GM12878 (cell line): ENCODE measurements around the gene APLP2. TPM values are rescaled to one million over a fixed set of nuclear protein-coding genes. Genes with fewer than 3 reads are reported as not detected.

Experiments used
- ATAC-seq: fragments of 200-7000 bp; cut with Tn5 transposase; 3 replicates; pipeline ENCODE4 v1.9.1; 2020; ENCODE audit warnings: mild to moderate bottlenecking, moderate library complexity
- BruUV-seq: library from RNA; stranded (reverse); fragments of 400-500 nt; replicated peaks from 2 replicates; lab custom pipeline; 2021; lab: Mats Ljungman, UMichigan
- CTCF ChIA-PET: fragments of 300-600 bp; sonication (Branson Sonifier 250); formaldehyde crosslinking; extraction: SDS; loops from one replicate; lab custom pipeline; 2021; ENCODE audit warnings: inconsistent platforms; lab: Yijun Ruan, JAX
- POLR2A ChIA-PET: fragments of 350-600 bp; formaldehyde crosslinking; extraction: SDS; loops from one replicate; lab custom pipeline; 2021; ENCODE audit warnings: inconsistent platforms; lab: Charles Lee
- RAD21 ChIA-PET: fragments of 300-600 bp; sonication (Branson Sonifier 250); formaldehyde crosslinking; loops from one replicate; lab custom pipeline; 2023; ENCODE audit warnings: antibody characterized with exemption; ENCODE audit not compliant: unreplicated experiment; lab: Charles Lee
- SMC1A ChIA-PET: fragments of 300-600 bp; sonication (Branson Sonifier 250); formaldehyde crosslinking; loops from one replicate; lab custom pipeline; 2023; ENCODE audit not compliant: unreplicated experiment, uncharacterized antibody; lab: Charles Lee
- DNase-seq: peaks from one replicate; pipeline ENCODE4 v3.0.0-alpha.2; 2011; ENCODE audit warnings: low read depth, low spot score
- FAIRE-seq: peaks from 3 replicates; lab custom pipeline; 2011; peaks lifted over from hg19 to GRCh38; lab: Jason Lieb, UNC
- H2AFZ ChIP-seq: 2 replicates; pipeline ENCODE4 v1.6.0; 2011; ENCODE audit warnings: low read depth, low read length, control low read depth; ENCODE audit not compliant: control insufficient read depth
- H3K27ac ChIP-seq: 2 replicates; pipeline ENCODE4 v1.5.1; 2011; ENCODE audit warnings: control low read depth; ENCODE audit not compliant: control insufficient read depth, insufficient read depth
- H3K27me3 ChIP-seq, 2 experiments: replicated peaks in 1 of 2; 2 replicates each; pipeline versions ENCODE4 v1.6.0 to v1.6.1; 2011; ENCODE audit warnings: low read length in 1 of 2; ENCODE audit not compliant: control insufficient read depth in 2 of 2, insufficient read depth in 2 of 2
- H3K36me3 ChIP-seq, 2 experiments: 2 replicates each; pipeline ENCODE4 v1.5.1; 2011; ENCODE audit warnings: low read length in 1 of 2; ENCODE audit not compliant: control insufficient read depth in 2 of 2, insufficient read depth in 2 of 2
- H3K4me1 ChIP-seq: 2 replicates; pipeline ENCODE4 v1.6.1; 2011; ENCODE audit warnings: mild to moderate bottlenecking, low read length, moderate library complexity, mixed read lengths; ENCODE audit not compliant: control insufficient read depth, insufficient read depth
- H3K4me2 ChIP-seq: 2 replicates; pipeline ENCODE4 v1.6.0; 2011; ENCODE audit warnings: control low read depth; ENCODE audit not compliant: control insufficient read depth, insufficient read depth
- H3K4me3 ChIP-seq: fragments of 200-600 bp; sonication (generic); 2 replicates; pipeline ENCODE4 v1.5.1; 2016
- H3K79me2 ChIP-seq: 2 replicates; pipeline ENCODE4 v1.6.0; 2011; ENCODE audit warnings: low read length; ENCODE audit not compliant: control insufficient read depth, insufficient read depth
- H3K9ac ChIP-seq: 2 replicates; pipeline ENCODE4 v1.8.0; 2011; ENCODE audit warnings: low read length, control low read depth, mixed read lengths; ENCODE audit not compliant: control insufficient read depth, insufficient read depth
- H3K9me3 ChIP-seq: replicated peaks from 3 replicates; pipeline ENCODE4 v1.5.1; 2011; ENCODE audit warnings: mild to moderate bottlenecking, low read length; ENCODE audit not compliant: control insufficient read depth, insufficient read depth
- H4K20me1 ChIP-seq: 2 replicates; pipeline ENCODE4 v1.6.0; 2011; ENCODE audit not compliant: control insufficient read depth, insufficient read depth
- CEBPZ ChIP-seq: fragments of 150-350 bp; IDR thresholded peaks from 2 replicates; pipeline ENCODE4 v1.6.1; 2016; ENCODE audit warnings: low read depth, low read length
- NFYB ChIP-seq: IDR thresholded peaks from 2 replicates; pipeline ENCODE4 v1.6.1; 2011; ENCODE audit warnings: low read depth, mild to moderate bottlenecking, low read length, improper control_type of control experiment, moderate library complexity; ENCODE audit not compliant: insufficient read depth
- RAD51 ChIP-seq: fragments of 450-650 bp; IDR thresholded peaks from 2 replicates; pipeline ENCODE4 v1.6.1; 2016; ENCODE audit warnings: moderate library complexity, mild to moderate bottlenecking, inconsistent platforms
- TAF1 ChIP-seq: IDR thresholded peaks from 2 replicates; pipeline ENCODE4 v1.6.1; 2011; ENCODE audit warnings: mild to moderate bottlenecking, low read depth, low read length, borderline replicate concordance
- TCF7 ChIP-seq: IDR thresholded peaks from 2 replicates; pipeline ENCODE4 v1.6.1; 2014; ENCODE audit warnings: antibody characterized with exemption, borderline replicate concordance
- WGBS: methylation state at CpG from one replicate; pipeline ENCODE4 v1.1.6; 2016; ENCODE audit warnings: low lambda C conversion rate; ENCODE audit not compliant: insufficient replicate concordance, insufficient coverage; ENCODE audit errors: missing lambda C conversion rate; 5-methylcytosine and 5-hydroxymethylcytosine counted together
- in situ Hi-C: fragments of 300-500 bp; cut with MboI; formaldehyde crosslinking; loops from 9 replicates; pipeline ENCODE4 v1.14.3; 2018; ENCODE audit warnings: mixed read lengths
- intact Hi-C: fragments of 100-400 bp; cut with micrococcal nuclease; formaldehyde crosslinking; loops from one replicate; pipeline ENCODE4 v1.14.2; 2022; ENCODE audit not compliant: unreplicated experiment
- polyA plus RNA-seq, 11 experiments: library from polyadenylated mRNA; depleted of rRNA in 4 of 11; unstranded in 6 of 11; stranded (reverse) in 5 of 11; fragments of >200 nt; fragmentation: Nextera tagmentation in 4 of 11; fragmentation: Illumina TruSeq in 1 of 11; extraction: Ambion mirVana in 4 of 11; extraction: Trizol in 1 of 11; gene quantifications; 1 replicate in 1 of 11; 2 replicates in 10 of 11; pipeline versions ENCODE4 v1.2.1 to v1.2.3, GENCODE V29; 2011 to 2016; ENCODE audit warnings: inconsistent platforms in 2 of 11, missing spikeins in 2 of 11, low read depth in 1 of 11
- total RNA-seq, 4 experiments: library from RNA; depleted of rRNA in 3 of 4; stranded (reverse); fragments of >200 nt in 3 of 4; fragmentation: Illumina TruSeq in 1 of 4; extraction: Trizol in 1 of 4; gene quantifications; 2 replicates each; pipeline versions ENCODE4 v1.2.1 to v1.2.3, GENCODE V29; 2013 to 2021

The APLP2 gene
- total and polyA plus RNA-seq, 10 of the 15 experiments (the other 5 are each of a cell fraction or from before 2014, with no cell fraction given) = 2.3 to 38.8 (median 21.3) TPM

GRCh38 chr11:130054966-130055365 lies 14.7 kb upstream of the APLP2 start:
- in situ Hi-C loops = no loop called here

More at GRCh38 chr11:130054966-130055365, 14.7 kb upstream of the APLP2 start:
- BruUV-seq = no TSS peak
- Histone ChIP-seq H3K4me2 (no peak overlapping the region), H3K4me1 (no peaks in the 10 kb centered on the region), H3K27me3 (peaks cover 0 to 5% of the 10 kb centered on the region in 2 experiments; a peak in 2 of 4 replicates), H2AFZ (no peak overlapping the region), H4K20me1 (no peaks in the 10 kb centered on the region), H3K9ac (no peak overlapping the region), H3K36me3 (no peaks in the 10 kb centered on the region), H3K79me2 (no peaks in the 10 kb centered on the region), H3K4me3 (no peak overlapping the region), H3K27ac (no peak overlapping the region), H3K9me3 (no peaks in the 10 kb centered on the region)
- POLR2A ChIA-PET = interaction anchor here (0.5 kb wide), 1 partner anchor 10 kb away, joined by 3 read pairs; no protein-coding TSS in a partner anchor
- intact Hi-C loops = no loop called here
- RAD21 ChIA-PET = interaction anchor here (1.0 kb wide), 1 partner anchor 76 kb away, joined by 3 read pairs; no protein-coding TSS in a partner anchor
- CTCF ChIA-PET = interaction anchor here (1.6 to 2.0 kb wide), 2 partner anchors 71 to 77 kb away, joined by 4 to 5 read pairs; no protein-coding TSS in a partner anchor
- FAIRE-seq (no peak), DNase-seq (no peak), ATAC-seq (no peak)
- 18% methylated on average over 2 of the region's 2 CpGs for WGBS
- TF ChIP-seq NFYB (no peak), RAD51 (no peak), TAF1 (no peak), CEBPZ (no peak), TCF7 (no peak)
- SMC1A ChIA-PET = interaction anchor here (1.4 kb wide), 1 partner anchor 114 kb away, joined by 3 read pairs; no protein-coding TSS in a partner anchor
